G401 (cell line): ENCODE data around the gene RRBP1. TPM values are rescaled to one million over a fixed set of nuclear protein-coding genes. Genes with fewer than 3 reads are reported as not detected.
A peak's percentile ranks its signal among the peaks of the same experiment; 100 is the strongest.

Source experiments
- DNase-seq: peaks from one replicate; pipeline ENCODE4 v3.0.0-alpha.2; 2015; ENCODE audit warnings: low spot score
- in situ Hi-C: cut with HindIII; loops from 2 replicates; pipeline ENCODE4 v1.10.0; 2016; ENCODE audit warnings: low sequenced_read_pairs, mixed read lengths
- total RNA-seq: library from RNA; depleted of rRNA; stranded (reverse); fragments of >200 nt; shearing (Covaris generic); gene quantifications from 2 replicates; pipeline ENCODE4 v1.2.3, GENCODE V29; 2014

The RRBP1 gene
- total RNA-seq, 1 experiment from 2014 or later, result 67.8 TPM

GRCh38 chr20:17616480-17617211, 65.4 kb downstream of the RRBP1 start:
- in situ Hi-C loops, result no loop called here
- DNase-seq, result no peak

- in situ Hi-C loops, result no loop called here
Observed at GRCh38 chr20:17615645-17616479, 66.2 kb downstream of the RRBP1 start.

GRCh38 chr20:17614812-17615644, 67.0 kb downstream of the RRBP1 start:
- DNase-seq, result no peak
- in situ Hi-C loops, result no loop called here

More at GRCh38 chr20:17615645-17616479, 66.2 kb downstream of the RRBP1 start:
- no peak for DNase-seq

- in situ Hi-C loops, result no loop called here
- no peak for DNase-seq
Observed at GRCh38 chr20:17614176-17614811, 67.7 kb downstream of the RRBP1 start.

GRCh38 chr20:17613328-17614175, 68.5 kb downstream of the RRBP1 start:
- DNase-seq, result no peak
- in situ Hi-C loops, result no loop called here

- in situ Hi-C loops, result no loop called here
- DNase-seq, result no peak
Observed at GRCh38 chr20:17612992-17613327, 69.1 kb downstream of the RRBP1 start.

- no peak for DNase-seq
- in situ Hi-C loops, result no loop called here
Observed at GRCh38 chr20:17612287-17612991, 69.6 kb downstream of the RRBP1 start.

- in situ Hi-C loops, result no loop called here
- no peak for DNase-seq
Observed at GRCh38 chr20:17611540-17612286, 70.3 kb downstream of the RRBP1 start.

GRCh38 chr20:17611290-17611539, 70.8 kb downstream of the RRBP1 start:
- DNase-seq, result no peak
- in situ Hi-C loops, result no loop called here

GRCh38 chr20:17610566-17611289, 71.3 kb downstream of the RRBP1 start:
- peak; percentile 35 for DNase-seq
- in situ Hi-C loops, result no loop called here

GRCh38 chr20:17609811-17610377, 72.1 kb downstream of the RRBP1 start:
- in situ Hi-C loops, result no loop called here

GRCh38 chr20:17608701-17609497, 73.1 kb downstream of the RRBP1 start:
- no peak for DNase-seq
- in situ Hi-C loops, result no loop called here

More at GRCh38 chr20:17609811-17610377, 72.1 kb downstream of the RRBP1 start:
- DNase-seq, result no peak

GRCh38 chr20:17606001-17606400, 76.0 kb downstream of the RRBP1 start:
- in situ Hi-C loops, result no loop called here
- DNase-seq, result no peak

- no peak for DNase-seq
- in situ Hi-C loops, result no loop called here
Observed at GRCh38 chr20:17605131-17605660, 76.8 kb downstream of the RRBP1 start.

- no peak for DNase-seq
- in situ Hi-C loops, result no loop called here
Observed at GRCh38 chr20:17602493-17602892, 79.5 kb downstream of the RRBP1 start.
